Measurements from ENCODE around the gene PCDHB1. TPM values are rescaled to one million over a fixed set of nuclear protein-coding genes. Genes with fewer than 3 reads are reported as not detected.

Gene PCDHB1
- total and polyA plus RNA-seq, 7 donors, result 0.01 to 0.06 TPM; not detected in 5

DNA sequence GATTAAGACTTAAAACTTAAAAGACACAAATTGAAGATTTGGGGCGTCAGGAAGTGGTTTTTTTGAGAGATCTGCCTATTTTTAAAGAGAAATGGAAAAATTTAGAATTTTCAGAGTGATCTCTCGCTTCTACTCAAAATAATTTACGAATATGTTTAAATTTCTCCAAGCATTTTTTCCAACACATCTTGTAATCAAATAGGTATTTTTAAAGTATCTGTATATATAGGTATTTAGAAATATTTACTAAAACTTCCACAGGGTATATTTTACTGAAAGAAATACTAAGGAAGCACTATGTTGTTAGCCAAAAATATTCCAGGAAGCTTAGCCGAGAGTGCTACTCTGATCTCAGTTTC is 9.8 kb upstream of the PCDHB1 start:
- DNase-seq (no peak), ATAC-seq (no peak)
- Histone ChIP-seq H3K36me3 (ENCODE audit: insufficient read depth in 1 of 2, low read depth in 1 of 2) (no peaks in the 10 kb centered on the region), H3K27me3 (ENCODE audit: insufficient read depth in 3 of 3, low read length in 2 of 3) (peaks cover 0 to 2% (median 0%) of the 10 kb centered on the region in 3 donors), H3K4me3 (no peak overlapping the region), H3K4me1 (no peaks in the 10 kb centered on the region), H3K27ac (no peak overlapping the region), H3K9me3 (no peaks in the 10 kb centered on the region)
- TF ChIP-seq CTCF (IDR thresholded peaks at IDR 0.05), result no peak
- intact Hi-C loops (cut with DNase I), result loop anchor here in 1 of 2 donors (10.0 kb wide), 1 partner anchor 667 kb away; no protein-coding TSS in a partner anchor
- 12 to 19% (median 15%) methylated on average over 4 of the region's 4 CpGs for WGBS, 3 donors

- DNase-seq, result no peak
- no peak overlapping the region for H3K27ac ChIP-seq
- no peak for TF ChIP-seq CTCF (IDR thresholded peaks at IDR 0.05)
- H3K9me3 ChIP-seq, result no peaks in the 10 kb centered on the region
- ATAC-seq, result no peak
- H3K4me1 ChIP-seq, result no peaks in the 10 kb centered on the region
- peaks cover 0 to 2% (median 0%) of the 10 kb centered on the region in 3 donors for H3K27me3 ChIP-seq (ENCODE audit: insufficient read depth in 3 of 3, low read length in 2 of 3)
- 40 to 50% (median 45%) methylated on average over 1 of the region's 1 CpG for WGBS, 3 donors
- no peaks in the 10 kb centered on the region for H3K36me3 ChIP-seq (ENCODE audit: insufficient read depth in 1 of 2, low read depth in 1 of 2)
- intact Hi-C loops (cut with DNase I), result loop anchor here in 1 of 2 donors (10.0 kb wide), 1 partner anchor 668 kb away; no protein-coding TSS in a partner anchor
- H3K4me3 ChIP-seq, result no peak overlapping the region
Observed at GRCh38 chr5:141042555-141042954, 8.6 kb upstream of the PCDHB1 start.

DNA sequence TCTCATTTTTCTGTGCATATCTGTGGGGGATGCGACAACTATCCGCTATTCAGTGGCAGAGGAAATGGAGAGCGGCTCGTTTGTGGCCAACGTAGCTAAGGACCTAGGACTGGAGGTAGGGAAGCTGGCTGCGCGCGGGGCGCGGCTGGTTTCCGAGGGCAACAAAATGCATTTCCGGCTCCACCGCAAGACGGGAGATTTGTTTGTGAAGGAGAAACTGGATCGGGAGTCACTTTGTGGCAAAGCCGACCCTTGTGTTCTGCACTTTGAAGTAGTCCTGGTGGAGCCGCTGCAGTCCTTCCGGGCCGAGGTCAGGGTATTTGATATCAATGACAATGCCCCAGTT is 320 bp downstream of the PCDHB1 start:
- no peak for TF ChIP-seq CTCF (IDR thresholded peaks at IDR 0.05)
- Histone ChIP-seq H3K36me3 (ENCODE audit: insufficient read depth in 1 of 2, low read depth in 1 of 2) (no peaks in the 10 kb centered on the region), H3K27me3 (ENCODE audit: insufficient read depth in 3 of 3, low read length in 2 of 3) (peaks cover 4 to 32% (median 8%) of the 10 kb centered on the region in 3 donors), H3K4me3 (peak overlapping the region; percentile 66), H3K27ac (no peak overlapping the region), H3K4me1 (no peaks in the 10 kb centered on the region), H3K9me3 (no peaks in the 10 kb centered on the region)
- WGBS, 3 donors, result 6 to 8% (median 7%) methylated on average over 19 of the region's 19 CpGs
- DNase-seq, result no peak
- no peak for ATAC-seq
- intact Hi-C loops (cut with DNase I), result no loop called here

- no peak for DNase-seq
- Histone ChIP-seq H3K27me3 (ENCODE audit: insufficient read depth in 3 of 3, low read length in 2 of 3) (peaks cover 3 to 21% (median 5%) of the 10 kb centered on the region in 3 donors), H3K27ac (no peak overlapping the region), H3K4me3 (peak overlapping the region; percentile 34), H3K9me3 (peaks cover 4% of the 10 kb centered on the region), H3K4me1 (no peaks in the 10 kb centered on the region), H3K36me3 (ENCODE audit: insufficient read depth in 1 of 2, low read depth in 1 of 2) (no peaks in the 10 kb centered on the region)
- WGBS, 3 donors, result 41 to 46% (median 44%) methylated on average over 17 of the region's 17 CpGs
- no peak for ATAC-seq
- intact Hi-C loops (cut with DNase I), result no loop called here
- no peak for TF ChIP-seq CTCF (IDR thresholded peaks at IDR 0.05)
Observed at GRCh38 chr5:141077826-141078225, 26.7 kb downstream of the PCDHB1 start.

- DNase-seq (no peak), ATAC-seq (no peak)
- H3K27me3 ChIP-seq (ENCODE audit: insufficient read depth in 3 of 3, low read length in 2 of 3), result peaks cover 5 to 16% (median 6%) of the 10 kb centered on the region in 3 donors
- H3K36me3 ChIP-seq (ENCODE audit: insufficient read depth in 1 of 2, low read depth in 1 of 2), result no peaks in the 10 kb centered on the region
- intact Hi-C loops (cut with DNase I), result no loop called here
- no peaks in the 10 kb centered on the region for H3K4me1 ChIP-seq
- no peak overlapping the region for H3K27ac ChIP-seq
- no peak for TF ChIP-seq CTCF (IDR thresholded peaks at IDR 0.05)
- H3K4me3 ChIP-seq, result no peak overlapping the region
- H3K9me3 ChIP-seq, result peaks cover 4% of the 10 kb centered on the region
Observed at GRCh38 chr5:141082228-141082627, 31.1 kb downstream of the PCDHB1 start.

Measured in psoas muscle (tissue), 8 donors.